ENCODE data around the gene ZSCAN25.

- TF ChIP-seq, protein P1, sequence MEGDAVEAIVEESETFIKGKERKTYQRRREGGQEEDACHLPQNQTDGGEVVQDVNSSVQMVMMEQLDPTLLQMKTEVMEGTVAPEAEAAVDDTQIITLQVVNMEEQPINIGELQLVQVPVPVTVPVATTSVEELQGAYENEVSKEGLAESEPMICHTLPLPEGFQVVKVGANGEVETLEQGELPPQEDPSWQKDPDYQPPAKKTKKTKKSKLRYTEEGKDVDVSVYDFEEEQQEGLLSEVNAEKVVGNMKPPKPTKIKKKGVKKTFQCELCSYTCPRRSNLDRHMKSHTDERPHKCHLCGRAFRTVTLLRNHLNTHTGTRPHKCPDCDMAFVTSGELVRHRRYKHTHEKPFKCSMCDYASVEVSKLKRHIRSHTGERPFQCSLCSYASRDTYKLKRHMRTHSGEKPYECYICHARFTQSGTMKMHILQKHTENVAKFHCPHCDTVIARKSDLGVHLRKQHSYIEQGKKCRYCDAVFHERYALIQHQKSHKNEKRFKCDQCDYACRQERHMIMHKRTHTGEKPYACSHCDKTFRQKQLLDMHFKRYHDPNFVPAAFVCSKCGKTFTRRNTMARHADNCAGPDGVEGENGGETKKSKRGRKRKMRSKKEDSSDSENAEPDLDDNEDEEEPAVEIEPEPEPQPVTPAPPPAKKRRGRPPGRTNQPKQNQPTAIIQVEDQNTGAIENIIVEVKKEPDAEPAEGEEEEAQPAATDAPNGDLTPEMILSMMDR (conservative IDR thresholded peaks at IDR 0.05), result no peak
- no peak for TF ChIP-seq ZFX (IDR thresholded peaks at IDR 0.05)
These were observed 40.5 kb upstream of the ZSCAN25 start for GRCh38 chr7:99576251-99576650.
